Fibroblast of the aortic adventitia (primary cell): Measurements from ENCODE around the gene CKS2. TPM values are rescaled to one million over a fixed set of nuclear protein-coding genes. Genes with fewer than 3 reads are reported as not detected.

ENCODE experiments used
- DNase-seq: peaks from one replicate; pipeline ENCODE4 v3.0.0-alpha.2; 2010; ENCODE audit warnings: low read depth
- H3K4me3 ChIP-seq: 2 replicates; pipeline ENCODE4 v1.5.1; 2011; ENCODE audit warnings: low read depth, mild to moderate bottlenecking, control low read depth, low read length, moderate library complexity
- total RNA-seq: library from RNA; depleted of rRNA; stranded (reverse); fragments of >200 nt; gene quantifications from 2 replicates; pipeline ENCODE4 v1.2.3, GENCODE V29; 2012; ENCODE audit warnings: low replicate concordance
- TF ChIP-seq, protein P1 (sequence below): IDR thresholded peaks from 2 replicates; pipeline ENCODE4 v1.5.1; 2011; ENCODE audit warnings: mild to moderate bottlenecking, low read length, control low read depth, inconsistent platforms; ENCODE audit not compliant: insufficient read depth

CKS2 gene
- total RNA-seq, 1 donor: 104 TPM

- H3K4me3 ChIP-seq: no peak overlapping the region
- DNase-seq: no peak
- TF ChIP-seq, protein P1, sequence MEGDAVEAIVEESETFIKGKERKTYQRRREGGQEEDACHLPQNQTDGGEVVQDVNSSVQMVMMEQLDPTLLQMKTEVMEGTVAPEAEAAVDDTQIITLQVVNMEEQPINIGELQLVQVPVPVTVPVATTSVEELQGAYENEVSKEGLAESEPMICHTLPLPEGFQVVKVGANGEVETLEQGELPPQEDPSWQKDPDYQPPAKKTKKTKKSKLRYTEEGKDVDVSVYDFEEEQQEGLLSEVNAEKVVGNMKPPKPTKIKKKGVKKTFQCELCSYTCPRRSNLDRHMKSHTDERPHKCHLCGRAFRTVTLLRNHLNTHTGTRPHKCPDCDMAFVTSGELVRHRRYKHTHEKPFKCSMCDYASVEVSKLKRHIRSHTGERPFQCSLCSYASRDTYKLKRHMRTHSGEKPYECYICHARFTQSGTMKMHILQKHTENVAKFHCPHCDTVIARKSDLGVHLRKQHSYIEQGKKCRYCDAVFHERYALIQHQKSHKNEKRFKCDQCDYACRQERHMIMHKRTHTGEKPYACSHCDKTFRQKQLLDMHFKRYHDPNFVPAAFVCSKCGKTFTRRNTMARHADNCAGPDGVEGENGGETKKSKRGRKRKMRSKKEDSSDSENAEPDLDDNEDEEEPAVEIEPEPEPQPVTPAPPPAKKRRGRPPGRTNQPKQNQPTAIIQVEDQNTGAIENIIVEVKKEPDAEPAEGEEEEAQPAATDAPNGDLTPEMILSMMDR: no peak
These were observed 43.5 kb downstream of the CKS2 start for GRCh38 chr9:89354471-89354870.

DNA sequence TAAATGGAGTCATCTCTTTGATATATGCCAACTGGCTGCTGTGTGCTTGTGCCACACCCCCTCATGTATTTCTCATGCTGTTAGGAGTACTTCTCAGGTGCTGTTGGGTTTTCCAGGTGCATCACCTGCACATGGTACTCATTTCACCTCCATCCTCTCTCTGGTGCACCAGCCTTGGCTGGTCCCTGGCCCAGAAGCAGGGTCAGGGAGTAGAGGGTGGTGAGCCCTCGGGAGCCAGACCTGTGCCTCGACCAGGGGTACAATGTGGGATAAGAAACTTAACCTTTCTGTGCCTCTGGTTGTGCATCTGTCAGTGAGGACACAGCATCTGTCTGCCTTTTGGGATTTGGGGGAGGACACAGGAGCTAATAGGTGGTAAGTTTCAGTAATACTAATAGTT lies 45.8 kb downstream of the CKS2 start:
- no peak overlapping the region for H3K4me3 ChIP-seq
- TF ChIP-seq, protein P1: no peak
- DNase-seq: no peak

GRCh38 chr9:89357331-89358197 lies 46.6 kb downstream of the CKS2 start:
- no peak overlapping the region for H3K4me3 ChIP-seq
- DNase-seq: no peak
- TF ChIP-seq, protein P1: no peak

DNA sequence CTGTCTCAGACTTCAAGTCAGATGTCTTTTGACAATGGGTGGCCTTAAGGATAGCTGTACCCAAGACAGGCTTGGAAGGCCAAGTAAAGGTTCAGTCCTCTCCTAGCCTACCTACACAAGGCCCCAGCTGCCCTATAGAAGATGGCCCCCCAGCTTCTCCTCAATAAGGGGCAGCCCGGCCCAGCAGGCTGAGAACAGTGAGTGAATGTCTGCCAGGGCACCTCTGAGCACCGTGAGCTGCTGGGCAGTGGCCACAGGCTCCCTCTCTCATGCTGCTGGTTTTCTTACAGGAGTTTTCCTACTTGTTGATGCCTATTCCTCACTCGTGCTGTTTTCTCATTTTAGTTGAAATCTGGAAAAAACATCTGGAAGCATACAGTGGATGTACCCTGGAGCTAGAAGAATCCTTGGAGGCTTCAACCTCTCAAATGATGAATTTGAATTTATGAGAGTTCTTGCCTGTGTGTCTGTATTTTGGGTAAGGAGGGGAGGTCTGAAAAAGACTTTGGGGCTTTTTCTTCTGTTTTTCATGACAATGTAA lies 47.5 kb downstream of the CKS2 start:
- no peak overlapping the region for H3K4me3 ChIP-seq
- TF ChIP-seq, protein P1: no peak
- no peak for DNase-seq

GRCh38 chr9:89358985-89359384 lies 48.0 kb downstream of the CKS2 start:
- TF ChIP-seq, protein P1: no peak
- no peak overlapping the region for H3K4me3 ChIP-seq
- no peak for DNase-seq

DNA sequence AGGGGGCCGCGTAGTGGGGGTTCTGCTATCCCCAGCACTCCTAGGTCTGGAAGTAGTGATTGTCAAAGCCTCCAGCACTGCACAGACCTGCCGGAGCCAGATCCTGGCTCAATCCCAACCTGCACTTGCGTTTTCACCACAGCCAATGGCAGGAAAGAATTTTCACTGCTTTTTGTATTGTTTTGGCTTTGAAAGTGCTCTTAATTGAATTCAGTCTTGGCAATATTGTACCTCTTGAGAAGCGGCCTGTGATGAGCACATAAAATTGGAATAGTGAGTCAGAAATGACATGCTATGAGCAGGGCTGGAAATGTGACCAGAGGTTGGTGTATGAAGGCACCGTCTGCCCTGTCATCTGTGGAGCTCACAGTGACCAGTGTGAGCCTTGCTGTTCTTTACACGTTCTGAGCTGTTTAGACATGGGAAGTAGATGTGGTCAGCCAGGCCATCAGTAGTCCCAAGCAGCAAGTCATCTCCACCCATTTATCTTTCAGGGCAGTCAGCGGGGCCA lies 48.8 kb downstream of the CKS2 start:
- peak; percentile 27 for DNase-seq

More for the DNA sequence above, 48.8 kb downstream of the CKS2 start:
- no peak overlapping the region for H3K4me3 ChIP-seq
- TF ChIP-seq, protein P1: no peak
